Measurements from ENCODE around the gene CDC42BPA. TPM values are rescaled to one million over a fixed set of nuclear protein-coding genes. Genes with fewer than 3 reads are reported as not detected.

The CDC42BPA gene
- total RNA-seq, 4 donors from 2014 or later, result 47.0 to 58.6 (median 54.8) TPM

DNA sequence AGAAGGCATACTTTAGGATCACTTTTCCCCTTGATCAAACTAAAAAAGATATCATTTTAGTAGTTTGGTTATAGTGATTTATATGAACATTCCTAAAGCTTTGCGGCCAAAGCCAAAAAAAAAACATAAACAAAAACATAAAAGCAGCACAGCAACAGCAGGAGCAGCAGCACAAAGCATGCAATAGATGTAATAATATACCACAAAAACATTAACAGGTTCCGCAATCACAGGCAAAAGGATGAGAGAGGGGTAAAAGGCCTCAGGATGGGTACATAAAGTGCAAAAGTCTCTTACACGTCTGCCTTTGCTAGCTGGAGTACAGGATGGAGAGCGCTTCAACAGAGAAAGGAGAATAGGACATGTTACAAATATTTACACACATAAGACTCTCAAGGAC is 259.2 kb downstream of the CDC42BPA start:
- no peak for DNase-seq (ENCODE audit: low spot score in 2 of 2)
- H3K36me3 ChIP-seq, result peaks cover 0 to 21% (median 0%) of the 10 kb centered on the region in 3 donors
- 87 to 91% methylated on average over 4 of the region's 4 CpGs for WGBS, 2 donors
- no peaks in the 10 kb centered on the region for H3K9me3 ChIP-seq
- H3K4me3 ChIP-seq, result no peak overlapping the region
- no peak overlapping the region for H3K27ac ChIP-seq
- no peaks in the 10 kb centered on the region for H3K27me3 ChIP-seq
- TF ChIP-seq, protein P1, sequence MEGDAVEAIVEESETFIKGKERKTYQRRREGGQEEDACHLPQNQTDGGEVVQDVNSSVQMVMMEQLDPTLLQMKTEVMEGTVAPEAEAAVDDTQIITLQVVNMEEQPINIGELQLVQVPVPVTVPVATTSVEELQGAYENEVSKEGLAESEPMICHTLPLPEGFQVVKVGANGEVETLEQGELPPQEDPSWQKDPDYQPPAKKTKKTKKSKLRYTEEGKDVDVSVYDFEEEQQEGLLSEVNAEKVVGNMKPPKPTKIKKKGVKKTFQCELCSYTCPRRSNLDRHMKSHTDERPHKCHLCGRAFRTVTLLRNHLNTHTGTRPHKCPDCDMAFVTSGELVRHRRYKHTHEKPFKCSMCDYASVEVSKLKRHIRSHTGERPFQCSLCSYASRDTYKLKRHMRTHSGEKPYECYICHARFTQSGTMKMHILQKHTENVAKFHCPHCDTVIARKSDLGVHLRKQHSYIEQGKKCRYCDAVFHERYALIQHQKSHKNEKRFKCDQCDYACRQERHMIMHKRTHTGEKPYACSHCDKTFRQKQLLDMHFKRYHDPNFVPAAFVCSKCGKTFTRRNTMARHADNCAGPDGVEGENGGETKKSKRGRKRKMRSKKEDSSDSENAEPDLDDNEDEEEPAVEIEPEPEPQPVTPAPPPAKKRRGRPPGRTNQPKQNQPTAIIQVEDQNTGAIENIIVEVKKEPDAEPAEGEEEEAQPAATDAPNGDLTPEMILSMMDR (IDR thresholded peaks at IDR 0.05), result no peak
- no peak for TF ChIP-seq EP300 (IDR thresholded peaks at IDR 0.05)
- H3K4me1 ChIP-seq, result no peaks in the 10 kb centered on the region

DNA sequence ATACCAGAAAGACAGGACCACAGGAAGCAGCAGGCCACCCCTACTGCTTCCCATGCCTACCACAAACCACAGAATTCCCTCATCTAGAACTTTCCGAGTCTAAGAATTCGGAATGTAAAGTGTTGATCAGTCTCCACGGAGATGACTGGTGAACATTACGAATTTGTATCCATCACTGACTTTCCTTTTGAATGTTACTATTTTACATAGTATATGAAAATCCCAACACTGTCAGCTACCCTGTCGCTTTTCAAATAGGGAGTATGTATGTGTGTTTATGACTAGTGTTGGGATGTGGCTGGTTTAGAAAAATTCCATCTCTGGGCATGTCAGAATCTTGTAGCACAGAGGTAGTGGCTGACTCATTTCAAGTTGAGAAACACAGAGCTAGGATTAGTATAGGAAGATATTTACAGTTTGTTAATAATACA is 260.0 kb downstream of the CDC42BPA start:
- DNase-seq (ENCODE audit: low spot score in 2 of 2), result no peak
- TF ChIP-seq EP300 (IDR thresholded peaks at IDR 0.05), result no peak
- TF ChIP-seq, protein P1 (IDR thresholded peaks at IDR 0.05), result no peak
- TF ChIP-seq POLR2A (IDR thresholded peaks at IDR 0.05), result no peak
- no peaks in the 10 kb centered on the region for H3K9me3 ChIP-seq
- no peaks in the 10 kb centered on the region for H3K27me3 ChIP-seq
- no peaks in the 10 kb centered on the region for H3K4me1 ChIP-seq
- 93 to 96% methylated on average over 5 of the region's 5 CpGs for WGBS, 2 donors
- peaks cover 0 to 22% (median 0%) of the 10 kb centered on the region in 3 donors for H3K36me3 ChIP-seq
- no peak overlapping the region for H3K4me3 ChIP-seq
- H3K27ac ChIP-seq, result no peak overlapping the region

DNA sequence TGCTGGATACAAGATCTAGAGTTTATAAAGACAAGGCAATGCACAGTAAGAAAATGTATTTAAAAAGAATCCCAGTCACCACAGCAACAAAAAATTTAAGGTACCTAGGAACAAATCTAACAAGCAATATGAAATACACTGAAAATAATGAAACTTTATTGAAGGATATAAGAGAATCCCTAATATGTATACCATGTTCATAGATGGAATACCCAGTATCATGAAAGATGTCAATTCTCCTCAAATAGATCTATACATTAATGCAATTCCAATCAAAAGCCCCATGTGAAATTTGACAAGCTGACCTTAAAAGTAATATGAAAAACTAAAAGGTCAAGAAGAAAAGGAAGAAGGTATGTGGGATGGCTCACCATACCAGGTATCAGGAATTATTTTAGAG is 269.0 kb downstream of the CDC42BPA start:
- DNase-seq (ENCODE audit: low spot score in 2 of 2), result no peak
- Histone ChIP-seq H3K9me3 (no peaks in the 10 kb centered on the region), H3K36me3 (peaks cover 0 to 57% (median 0%) of the 10 kb centered on the region in 3 donors), H3K27ac (no peak overlapping the region), H3K4me3 (no peak overlapping the region), H3K4me1 (no peaks in the 10 kb centered on the region), H3K27me3 (no peaks in the 10 kb centered on the region)
- TF ChIP-seq, protein P1 (IDR thresholded peaks at IDR 0.05), result no peak
- TF ChIP-seq POLR2A (IDR thresholded peaks at IDR 0.05), result no peak
- no peak for TF ChIP-seq EP300 (IDR thresholded peaks at IDR 0.05)

DNA sequence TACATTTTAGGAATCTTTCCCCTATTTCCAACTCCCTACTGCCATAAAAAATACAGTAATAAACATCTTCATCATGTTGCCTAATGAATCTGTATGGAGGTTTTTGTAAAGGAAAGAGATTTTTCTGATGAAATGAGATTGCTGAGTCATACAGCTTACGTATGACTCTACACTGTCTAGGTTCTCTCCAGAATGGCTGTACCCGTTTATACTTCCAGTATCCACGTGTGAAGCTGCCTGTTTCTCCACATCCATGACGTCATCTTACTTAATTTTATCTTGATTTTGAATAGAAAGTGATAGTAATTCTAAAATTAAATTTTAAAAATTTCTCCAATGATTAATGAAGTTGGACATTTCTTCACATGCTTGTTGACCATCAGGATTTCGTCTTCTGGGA is 274.5 kb downstream of the CDC42BPA start:
- no peak for DNase-seq (ENCODE audit: low spot score in 2 of 2)
- no peaks in the 10 kb centered on the region for H3K4me1 ChIP-seq
- no peak overlapping the region for H3K4me3 ChIP-seq
- TF ChIP-seq EP300 (IDR thresholded peaks at IDR 0.05) (no peak), POLR2A (IDR thresholded peaks at IDR 0.05) (no peak)
- TF ChIP-seq, protein P1 (IDR thresholded peaks at IDR 0.05), result no peak
- 91% methylated on average over 5 of the region's 5 CpGs for WGBS, 2 donors
- H3K36me3 ChIP-seq, result peaks cover 0 to 61% (median 0%) of the 10 kb centered on the region in 3 donors
- no peaks in the 10 kb centered on the region for H3K9me3 ChIP-seq
- H3K27ac ChIP-seq, result no peak overlapping the region
- no peaks in the 10 kb centered on the region for H3K27me3 ChIP-seq

DNA sequence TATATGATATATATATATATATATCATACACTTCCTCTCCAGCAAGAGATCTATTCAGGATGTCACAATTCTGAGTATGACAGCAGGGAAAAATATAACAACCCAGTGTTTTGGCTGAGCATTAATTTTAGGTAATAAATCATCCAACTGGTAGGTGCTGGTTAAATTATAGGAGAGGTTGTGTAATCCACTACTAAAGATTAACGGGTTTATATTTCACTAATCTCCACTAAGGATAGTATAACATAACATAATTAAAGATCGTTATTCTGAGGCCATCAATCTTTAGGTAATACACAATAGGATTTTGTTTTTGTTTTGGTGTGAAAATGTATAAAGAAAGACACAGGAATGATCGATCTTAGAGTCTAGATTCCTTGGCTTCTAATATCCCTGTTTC is 276.0 kb downstream of the CDC42BPA start:
- TF ChIP-seq, protein P1 (IDR thresholded peaks at IDR 0.05), result no peak
- TF ChIP-seq POLR2A (IDR thresholded peaks at IDR 0.05) (no peak), EP300 (IDR thresholded peaks at IDR 0.05) (no peak)
- no peaks in the 10 kb centered on the region for H3K4me1 ChIP-seq
- WGBS, 2 donors, result 87 to 95% methylated on average over 3 of the region's 3 CpGs

More for the DNA sequence above, 276.0 kb downstream of the CDC42BPA start:
- Histone ChIP-seq H3K36me3 (peaks cover 0 to 74% (median 0%) of the 10 kb centered on the region in 3 donors), H3K4me3 (no peak overlapping the region), H3K27me3 (no peaks in the 10 kb centered on the region), H3K9me3 (no peaks in the 10 kb centered on the region), H3K27ac (no peak overlapping the region)
- DNase-seq (ENCODE audit: low spot score in 2 of 2), result no peak
